DOHH2 (cell line): ENCODE data around the gene CUBN.

Experiments used
- H3F3A ChIP-seq: fragments of 200-600 bp; sonication (generic), shearing (Covaris generic); 2 replicates; pipeline ENCODE4 v1.6.0; 2016; ENCODE audit warnings: antibody characterized with exemption, mild to moderate bottlenecking; ENCODE audit not compliant: control insufficient read depth, insufficient read depth
- H3K27ac ChIP-seq: fragments of 200-600 bp; sonication (generic); 2 replicates; pipeline ENCODE4 v1.5.1; 2014; ENCODE audit warnings: low read depth, mild to moderate bottlenecking, low read length, moderate library complexity
- H3K27me3 ChIP-seq: fragments of 200-600 bp; sonication (generic); 2 replicates; pipeline ENCODE4 v1.6.1; 2014; ENCODE audit warnings: mild to moderate bottlenecking, low read length, mixed read lengths; ENCODE audit not compliant: control insufficient read depth
- H3K36me3 ChIP-seq: fragments of 200-600 bp; sonication (generic); 2 replicates; pipeline ENCODE4 v1.6.1; 2014; ENCODE audit warnings: mild to moderate bottlenecking, low read length, moderate library complexity, mixed read lengths; ENCODE audit not compliant: control insufficient read depth
- H3K4me1 ChIP-seq: fragments of 200-600 bp; sonication (generic); 2 replicates; pipeline ENCODE4 v1.6.1; 2014; ENCODE audit warnings: mild to moderate bottlenecking, low read length, mixed read lengths; ENCODE audit not compliant: control insufficient read depth
- H3K4me2 ChIP-seq: fragments of 200-600 bp; sonication (generic); 2 replicates; pipeline ENCODE4 v1.6.0; 2014; ENCODE audit warnings: mild to moderate bottlenecking, low read length, moderate library complexity
- H3K4me3 ChIP-seq: fragments of 200-600 bp; sonication (generic); 2 replicates; pipeline ENCODE4 v1.5.1; 2014; ENCODE audit warnings: mild to moderate bottlenecking, low read length, mixed read lengths
- H3K79me2 ChIP-seq: fragments of 200-600 bp; sonication (generic); 2 replicates; pipeline ENCODE4 v1.6.1; 2014; ENCODE audit warnings: mild to moderate bottlenecking, low read length, mixed read lengths; ENCODE audit not compliant: control insufficient read depth
- H3K9me2 ChIP-seq: fragments of 200-600 bp; sonication (generic); replicated peaks from 2 replicates; pipeline ENCODE4 v1.6.1; 2014; ENCODE audit warnings: mild to moderate bottlenecking, low read length, mixed read lengths; ENCODE audit not compliant: control insufficient read depth
- H3K9me3 ChIP-seq: fragments of 200-600 bp; sonication (generic); 2 replicates; pipeline ENCODE4 v1.6.1; 2014; ENCODE audit warnings: antibody characterized with exemption, low read length, mixed read lengths; ENCODE audit not compliant: control insufficient read depth, insufficient read depth
- H4K20me1 ChIP-seq: fragments of 200-600 bp; sonication (generic); 2 replicates; pipeline ENCODE4 v1.6.0; 2014; ENCODE audit warnings: low read depth, mild to moderate bottlenecking, antibody characterized with exemption, low read length, moderate library complexity; ENCODE audit not compliant: control insufficient read depth, insufficient read depth
- CTCF ChIP-seq: fragments of 200-600 bp; sonication (generic); IDR thresholded peaks from one replicate; pipeline ENCODE4 v1.5.1; 2014; ENCODE audit warnings: antibody characterized with exemption, mild to moderate bottlenecking, low read depth, low read length; ENCODE audit not compliant: poor library complexity, severe bottlenecking
- EZH2phosphoT487 ChIP-seq: fragments of 200-600 bp; sonication (generic); IDR thresholded peaks from 2 replicates; pipeline ENCODE4 v1.6.1; 2017; ENCODE audit warnings: borderline replicate concordance, mild to moderate bottlenecking, antibody characterized with exemption, low read length, moderate library complexity, mixed read lengths

The CUBN gene

GRCh38 chr10:16780338-16780880 lies 349.2 kb downstream of the CUBN start:
- H3K4me3 ChIP-seq = no peak overlapping the region
- no peak overlapping the region for H3K27ac ChIP-seq
- no peaks in the 10 kb centered on the region for H3K79me2 ChIP-seq
- no peaks in the 10 kb centered on the region for H3K9me3 ChIP-seq
- no peaks in the 10 kb centered on the region for H3K4me1 ChIP-seq
- H3F3A ChIP-seq = no peaks in the 10 kb centered on the region
- H3K36me3 ChIP-seq = no peaks in the 10 kb centered on the region
- TF ChIP-seq EZH2phosphoT487 (no peak), CTCF (no peak)
- H4K20me1 ChIP-seq = no peaks in the 10 kb centered on the region; the same call in 1 of the 2 replicates
- H3K4me2 ChIP-seq = no peak overlapping the region
- H3K9me2 ChIP-seq = no peaks in the 10 kb centered on the region
- no peaks in the 10 kb centered on the region for H3K27me3 ChIP-seq

GRCh38 chr10:16779384-16779915 lies 350.2 kb downstream of the CUBN start:
- no peaks in the 10 kb centered on the region for H3K27me3 ChIP-seq
- H3F3A ChIP-seq = no peaks in the 10 kb centered on the region
- no peak overlapping the region for H3K27ac ChIP-seq
- no peaks in the 10 kb centered on the region for H3K9me2 ChIP-seq
- no peaks in the 10 kb centered on the region for H3K79me2 ChIP-seq
- no peaks in the 10 kb centered on the region for H3K36me3 ChIP-seq
- no peaks in the 10 kb centered on the region; the same call in 1 of the 2 replicates for H4K20me1 ChIP-seq
- H3K4me2 ChIP-seq = no peak overlapping the region
- no peaks in the 10 kb centered on the region for H3K9me3 ChIP-seq
- H3K4me1 ChIP-seq = no peaks in the 10 kb centered on the region
- no peak overlapping the region for H3K4me3 ChIP-seq
- TF ChIP-seq CTCF = no peak
- TF ChIP-seq EZH2phosphoT487 = no peak

- H3F3A ChIP-seq = no peaks in the 10 kb centered on the region
- no peak overlapping the region for H3K27ac ChIP-seq
- no peaks in the 10 kb centered on the region; the same call in 1 of the 2 replicates for H4K20me1 ChIP-seq
- H3K4me1 ChIP-seq = no peaks in the 10 kb centered on the region
- peak; percentile 75 for TF ChIP-seq CTCF
- TF ChIP-seq EZH2phosphoT487 = no peak
- no peaks in the 10 kb centered on the region for H3K79me2 ChIP-seq
- H3K9me2 ChIP-seq = no peaks in the 10 kb centered on the region
- no peaks in the 10 kb centered on the region for H3K36me3 ChIP-seq
- H3K4me2 ChIP-seq = no peak overlapping the region
- no peak overlapping the region for H3K4me3 ChIP-seq
- H3K9me3 ChIP-seq = no peaks in the 10 kb centered on the region
- no peaks in the 10 kb centered on the region for H3K27me3 ChIP-seq
These were observed 351.9 kb downstream of the CUBN start for GRCh38 chr10:16777473-16778370.
